Gastroesophageal sphincter (tissue), 4 donors: Measurements from ENCODE around the gene PDE1C. TPM values are rescaled to one million over a fixed set of nuclear protein-coding genes. Genes with fewer than 3 reads are reported as not detected.

ENCODE experiments used
- ATAC-seq: fragments of 150-250 bp; one replicate; pipeline ENCODE4 v1.9.1; 2016; ENCODE audit warnings: mild to moderate bottlenecking, moderate library complexity
- H3K27ac ChIP-seq, 4 donors: fragments of 200-600 bp; sonication (generic) in 3 of 4; 1 replicate in 3 of 4; 2 replicates in 1 of 4; pipeline ENCODE4 v1.5.1; 2016 to 2019
- H3K27me3 ChIP-seq: fragments of 200-600 bp; sonication (generic); one replicate; pipeline ENCODE4 v1.5.1; 2019
- H3K36me3 ChIP-seq, 2 donors: fragments of 200-600 bp; sonication (generic); one replicate each; pipeline ENCODE4 v1.5.1; 2019; ENCODE audit warnings: control low read depth in 1 of 2
- H3K4me1 ChIP-seq, 3 donors: fragments of 200-600 bp; sonication (generic); 1 replicate in 2 of 3; 2 replicates in 1 of 3; pipeline ENCODE4 v1.5.1; 2016 to 2019; ENCODE audit warnings: control low read depth in 2 of 3
- H3K4me3 ChIP-seq, 2 donors: fragments of 200-600 bp; sonication (generic); one replicate each; pipeline ENCODE4 v1.5.1; 2019; ENCODE audit warnings: mild to moderate bottlenecking in 1 of 2, moderate library complexity in 1 of 2
- H3K9me3 ChIP-seq, 3 donors: fragments of 200-600 bp; sonication (generic); one replicate each; pipeline ENCODE4 v1.5.1; 2017 to 2019; ENCODE audit warnings: control low read depth in 2 of 3
- CTCF ChIP-seq, 4 experiments: fragments of 200-600 bp in 2 of 4; fragments of 450-650 bp in 2 of 4; sonication (generic) in 1 of 4; IDR thresholded peaks; one replicate each; pipeline ENCODE4 v1.5.1; 2017 to 2019; ENCODE audit warnings: antibody characterized with exemption in 4 of 4, mild to moderate bottlenecking in 2 of 4, moderate library complexity in 2 of 4
- EP300 ChIP-seq: sonication (generic); formaldehyde crosslinking; IDR thresholded peaks from one replicate; pipeline ENCODE4 v1.6.1; 2017; ENCODE audit warnings: antibody characterized with exemption, mild to moderate bottlenecking
- POLR2A ChIP-seq, 2 donors: fragments of 450-650 bp; IDR thresholded peaks; one replicate each; pipeline ENCODE4 v1.6.1; 2017; ENCODE audit warnings: antibody characterized with exemption in 2 of 2, mild to moderate bottlenecking in 2 of 2, moderate library complexity in 1 of 2
- POLR2AphosphoS5 ChIP-seq: sonication (generic); formaldehyde crosslinking; IDR thresholded peaks from one replicate; pipeline ENCODE4 v1.6.1; 2017; ENCODE audit warnings: antibody characterized with exemption
- WGBS, 2 donors: methylation state at CpG; one replicate each; pipeline ENCODE4 v1.1.5; 2018; ENCODE audit warnings: low coverage in 1 of 2; 5-methylcytosine and 5-hydroxymethylcytosine counted together
- total RNA-seq, 4 donors: library from RNA; depleted of rRNA; stranded (reverse); fragments of >200 nt; gene quantifications; one replicate each; pipeline ENCODE4 v1.1.0, GENCODE V29; 2016

PDE1C gene
- total RNA-seq, 4 donors from 2014 or later: 17.2 to 28.8 (median 21.7) TPM

DNA sequence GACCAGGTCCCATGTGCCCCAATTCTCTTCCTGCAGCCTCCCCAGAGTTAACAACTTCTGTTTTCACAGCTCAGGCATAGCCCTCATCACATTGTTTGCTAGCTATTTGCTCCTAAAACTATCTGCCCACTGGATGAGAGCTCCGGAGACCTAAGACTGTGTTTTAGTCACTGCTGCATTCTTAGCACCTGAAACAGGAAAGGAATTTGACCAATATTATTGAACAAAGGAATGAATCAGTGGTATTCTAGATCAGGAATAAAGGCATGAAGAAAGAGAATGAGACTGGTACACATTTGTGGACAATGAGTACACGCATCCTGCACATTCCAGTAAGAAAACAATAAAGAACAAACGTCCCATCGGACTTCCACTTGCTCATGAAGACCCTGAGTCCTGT lies 328.4 kb downstream of the PDE1C start:
- no peak overlapping the region for H3K27ac ChIP-seq
- H3K27me3 ChIP-seq: no peaks in the 10 kb centered on the region
- H3K4me1 ChIP-seq: no peaks in the 10 kb centered on the region
- ATAC-seq: no peak
- TF ChIP-seq EP300: no peak
- TF ChIP-seq CTCF (IDR thresholded peaks at IDR 0.05): no peak
- no peak for TF ChIP-seq POLR2A (IDR thresholded peaks at IDR 0.05)
- TF ChIP-seq POLR2AphosphoS5: no peak
- H3K36me3 ChIP-seq: no peaks in the 10 kb centered on the region
- no peaks in the 10 kb centered on the region for H3K9me3 ChIP-seq
- 76 to 79% methylated on average over 3 to 4 of the region's 4 CpGs for WGBS, 2 donors
- H3K4me3 ChIP-seq: no peak overlapping the region

GRCh38 chr7:31735991-31736982 lies 333.9 kb downstream of the PDE1C start:
- TF ChIP-seq CTCF (IDR thresholded peaks at IDR 0.05): peak; percentile 65 to 85 (median 76)
- TF ChIP-seq POLR2A (IDR thresholded peaks at IDR 0.05): no peak
- no peak for TF ChIP-seq EP300
- no peak for TF ChIP-seq POLR2AphosphoS5
- H3K27ac ChIP-seq: no peak overlapping the region
- H3K36me3 ChIP-seq: no peaks in the 10 kb centered on the region
- H3K4me1 ChIP-seq: no peaks in the 10 kb centered on the region
- no peaks in the 10 kb centered on the region for H3K27me3 ChIP-seq
- peak; percentile 58 for ATAC-seq
- no peaks in the 10 kb centered on the region for H3K9me3 ChIP-seq
- WGBS, 2 donors: 49 to 56% methylated on average over 9 to 10 of the region's 11 CpGs
- no peak overlapping the region for H3K4me3 ChIP-seq

DNA sequence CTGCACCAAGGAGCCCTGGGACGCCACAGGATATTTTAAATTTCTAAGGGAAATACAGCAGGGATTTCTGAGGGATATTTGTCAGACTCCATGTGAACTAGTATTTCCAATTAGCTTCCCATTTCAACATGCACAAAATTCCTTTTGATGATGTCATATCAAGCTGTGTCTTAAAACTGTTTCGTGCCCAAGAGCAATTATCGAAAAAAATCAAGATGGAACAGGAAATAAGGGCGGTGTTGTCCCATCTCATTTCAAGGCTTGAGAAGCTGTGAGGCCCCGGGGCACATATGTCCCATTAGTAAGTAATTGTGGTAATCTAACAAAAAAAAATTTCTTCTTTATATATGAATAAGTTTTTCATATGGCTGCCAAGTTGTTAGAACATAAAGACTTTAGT lies 335.8 kb downstream of the PDE1C start:
- H3K4me1 ChIP-seq: no peaks in the 10 kb centered on the region
- TF ChIP-seq POLR2A (IDR thresholded peaks at IDR 0.05) (no peak), CTCF (IDR thresholded peaks at IDR 0.05) (no peak), EP300 (no peak), POLR2AphosphoS5 (no peak)
- 58 to 70% methylated on average over 5 of the region's 5 CpGs for WGBS, 2 donors
- H3K9me3 ChIP-seq: no peaks in the 10 kb centered on the region
- no peak overlapping the region for H3K27ac ChIP-seq
- H3K36me3 ChIP-seq: no peaks in the 10 kb centered on the region
- no peak overlapping the region for H3K4me3 ChIP-seq
- no peaks in the 10 kb centered on the region for H3K27me3 ChIP-seq
- ATAC-seq: no peak

- H3K27ac ChIP-seq: no peak overlapping the region
- no peaks in the 10 kb centered on the region for H3K27me3 ChIP-seq
- no peaks in the 10 kb centered on the region for H3K9me3 ChIP-seq
- no peaks in the 10 kb centered on the region for H3K36me3 ChIP-seq
- WGBS, 2 donors: 38 to 39% methylated on average over 3 of the region's 3 CpGs
- H3K4me1 ChIP-seq: no peaks in the 10 kb centered on the region
- no peak overlapping the region for H3K4me3 ChIP-seq
- ATAC-seq: no peak
- no peak for TF ChIP-seq POLR2AphosphoS5
- no peak for TF ChIP-seq EP300
- TF ChIP-seq POLR2A (IDR thresholded peaks at IDR 0.05): no peak
- TF ChIP-seq CTCF (IDR thresholded peaks at IDR 0.05): no peak
Measured at GRCh38 chr7:31729195-31729804, 340.9 kb downstream of the PDE1C start.
